IMR-90 (cell line): Measurements from ENCODE around the gene NOS1AP. TPM values are rescaled to one million over a fixed set of nuclear protein-coding genes. Genes with fewer than 3 reads are reported as not detected.

Experiments used
- ATAC-seq: fragments of 200-7000 bp; cut with Tn5 transposase; 2 replicates; pipeline ENCODE4 v1.9.1; 2020; ENCODE audit warnings: low read depth, mild to moderate bottlenecking, moderate library complexity
- BruUV-seq: library from RNA; stranded (reverse); fragments of 400-500 nt; replicated peaks from 2 replicates; lab custom pipeline; 2021; lab: Mats Ljungman, UMichigan
- CTCF ChIA-PET: fragments of 300-600 bp; formaldehyde crosslinking; extraction: SDS; loops from one replicate; lab custom pipeline; 2021; ENCODE audit warnings: antibody characterized with exemption; lab: Yijun Ruan, JAX
- POLR2A ChIA-PET: fragments of 300-600 bp; sonication (Branson Sonifier 250); formaldehyde crosslinking; loops from one replicate; lab custom pipeline; 2022; ENCODE audit warnings: antibody characterized with exemption; ENCODE audit not compliant: unreplicated experiment; lab: Charles Lee
- DNase-seq: peaks from one replicate; pipeline ENCODE4 v3.0.0; 2013
- H2AFZ ChIP-seq: replicated peaks from 2 replicates; pipeline ENCODE3; 2013; ENCODE audit warnings: low read length, mild to moderate bottlenecking; ENCODE audit not compliant: poor library complexity
- H2AK5ac ChIP-seq: 2 replicates; pipeline ENCODE4 v1.6.1; 2013; ENCODE audit warnings: low read depth, low read length, inconsistent platforms
- H2AK9ac ChIP-seq: replicated peaks from 2 replicates; pipeline ENCODE3; 2013; ENCODE audit warnings: mild to moderate bottlenecking, low read depth, low read length, moderate library complexity; ENCODE audit not compliant: poor library complexity
- H2BK120ac ChIP-seq: 2 replicates; pipeline ENCODE4 v1.6.1; 2013; ENCODE audit warnings: low read depth, low read length, inconsistent platforms
- H2BK15ac ChIP-seq: 3 replicates; pipeline ENCODE4 v1.6.1; 2013; ENCODE audit warnings: low read depth, low read length, inconsistent platforms
- H2BK20ac ChIP-seq: 2 replicates; pipeline ENCODE4 v1.6.1; 2013; ENCODE audit warnings: low read depth, mild to moderate bottlenecking, inconsistent platforms, low read length, moderate library complexity
- H2BK5ac ChIP-seq: 2 replicates; pipeline ENCODE4 v1.6.1; 2013; ENCODE audit warnings: mild to moderate bottlenecking, low read depth, low read length, inconsistent platforms; ENCODE audit not compliant: poor library complexity, severe bottlenecking
- H3K14ac ChIP-seq: replicated peaks from 2 replicates; pipeline ENCODE4 v1.6.1; 2013; ENCODE audit warnings: low read depth, low read length, inconsistent platforms
- H3K18ac ChIP-seq: 2 replicates; pipeline ENCODE4 v1.6.1; 2013; ENCODE audit warnings: low read depth, low read length, control low read depth
- H3K23ac ChIP-seq: 2 replicates; pipeline ENCODE4 v1.6.1; 2013; ENCODE audit warnings: low read depth, low read length, inconsistent platforms
- H3K27ac ChIP-seq: 2 replicates; pipeline ENCODE4 v1.5.1; 2013; ENCODE audit warnings: mild to moderate bottlenecking, control low read depth, low read length; ENCODE audit not compliant: insufficient read depth
- H3K27me3 ChIP-seq: 2 replicates; pipeline ENCODE4 v1.6.1; 2013; ENCODE audit warnings: low read length; ENCODE audit not compliant: control insufficient read depth, insufficient read depth
- H3K36me3 ChIP-seq: 2 replicates; pipeline ENCODE4 v1.6.1; 2013; ENCODE audit warnings: low read length, mixed read lengths; ENCODE audit not compliant: control insufficient read depth, insufficient read depth
- H3K4ac ChIP-seq: 2 replicates; pipeline ENCODE4 v1.6.1; 2013; ENCODE audit warnings: low read depth, low read length, inconsistent platforms
- H3K4me1 ChIP-seq: 2 replicates; pipeline ENCODE4 v1.6.1; 2013; ENCODE audit warnings: low read length, mixed read lengths; ENCODE audit not compliant: control insufficient read depth, insufficient read depth
- H3K4me2 ChIP-seq: 2 replicates; pipeline ENCODE4 v1.6.1; 2013; ENCODE audit warnings: low read depth, mild to moderate bottlenecking, control low read depth, low read length, moderate library complexity
- H3K4me3 ChIP-seq: 2 replicates; pipeline ENCODE4 v1.5.1; 2013; ENCODE audit warnings: low read depth, mild to moderate bottlenecking, control low read depth, low read length, moderate library complexity; ENCODE audit not compliant: insufficient read depth
- H3K56ac ChIP-seq: 2 replicates; pipeline ENCODE4 v1.6.1; 2013; ENCODE audit warnings: low read length, inconsistent platforms; ENCODE audit not compliant: insufficient read depth; ENCODE audit errors: extremely low read depth
- H3K79me1 ChIP-seq, 2 experiments: 2 replicates each; pipeline ENCODE4 v1.6.1; 2013; ENCODE audit warnings: low read length in 2 of 2, inconsistent platforms in 1 of 2, low read depth in 1 of 2
- H3K9ac ChIP-seq: 2 replicates; pipeline ENCODE4 v1.6.1; 2013; ENCODE audit warnings: low read depth, low read length, control low read depth
- H3K9me1 ChIP-seq: 2 replicates; pipeline ENCODE4 v1.6.1; 2013; ENCODE audit warnings: low read length, inconsistent platforms; ENCODE audit not compliant: insufficient read depth
- H3K9me3 ChIP-seq: 2 replicates; pipeline ENCODE4 v1.6.1; 2013; ENCODE audit warnings: low read length; ENCODE audit not compliant: control insufficient read depth, insufficient read depth
- H4K20me1 ChIP-seq: 2 replicates; pipeline ENCODE4 v1.6.1; 2013; ENCODE audit warnings: low read length, inconsistent platforms; ENCODE audit not compliant: insufficient read depth
- H4K5ac ChIP-seq: 2 replicates; pipeline ENCODE4 v1.6.1; 2013; ENCODE audit warnings: mild to moderate bottlenecking, low read depth, low read length, control low read depth
- H4K8ac ChIP-seq, 2 experiments: 2 replicates each; pipeline ENCODE4 v1.6.1; 2013; ENCODE audit warnings: low read depth in 2 of 2, low read length in 2 of 2, control low read depth in 1 of 2, inconsistent platforms in 1 of 2
- H4K91ac ChIP-seq: 2 replicates; pipeline ENCODE4 v1.6.1; 2013; ENCODE audit warnings: low read depth, low read length, inconsistent platforms; ENCODE audit not compliant: insufficient read depth
- CEBPB ChIP-seq: IDR thresholded peaks from 2 replicates; pipeline ENCODE4 v1.6.1; 2012; ENCODE audit warnings: low read depth, low read length, improper control_type of control experiment
- CHD1 ChIP-seq: IDR thresholded peaks from 2 replicates; pipeline ENCODE4 v1.6.1; 2012; ENCODE audit warnings: low read depth, low read length, improper control_type of control experiment
- RAD21 ChIP-seq: IDR thresholded peaks from 2 replicates; pipeline ENCODE4 v1.6.1; 2012; ENCODE audit warnings: low read length, improper control_type of control experiment
- SMC3 ChIP-seq: fragments of 150-350 bp; IDR thresholded peaks from 2 replicates; pipeline ENCODE4 v1.6.1; 2016; ENCODE audit warnings: low read depth, mild to moderate bottlenecking, antibody characterized with exemption, low read length, moderate library complexity
- dilution Hi-C: fragments of 300-500 bp; cut with HindIII; formaldehyde crosslinking; loops from one replicate; pipeline ENCODE4 v1.14.3; 2018; ENCODE audit warnings: low sequenced_read_pairs; ENCODE audit not compliant: unreplicated experiment
- in situ Hi-C: fragments of 300-500 bp; cut with MboI; formaldehyde crosslinking; loops from 3 replicates; pipeline ENCODE4 v1.14.3; 2019; ENCODE audit warnings: low sequenced_read_pairs, inconsistent platforms, mixed read lengths
- intact Hi-C: fragments of 100-400 bp; cut with micrococcal nuclease; formaldehyde crosslinking; loops from 2 replicates; pipeline ENCODE4 v1.10.0; 2022
- polyA plus RNA-seq, 3 experiments: library from polyadenylated mRNA; depleted of rRNA; stranded (reverse); fragments of >200 nt; gene quantifications; 2 replicates each; pipeline ENCODE4 v1.2.3, GENCODE V29; 2012; ENCODE audit warnings: low replicate concordance in 1 of 3
- total RNA-seq: library from RNA; depleted of rRNA; stranded (reverse); fragments of >200 nt; gene quantifications from 2 replicates; pipeline ENCODE4 v1.2.3, GENCODE V29; 2012
- TF ChIP-seq, protein P1 (sequence below): fragments of 150-350 bp; IDR thresholded peaks from 2 replicates; pipeline ENCODE4 v1.6.1; 2017; ENCODE audit warnings: mild to moderate bottlenecking, antibody characterized with exemption, low read length, low read depth
- TF ChIP-seq, protein P2 (sequence below): conservative IDR thresholded peaks from 2 replicates; pipeline ENCODE4 v1.5.1; 2012; ENCODE audit warnings: mild to moderate bottlenecking, low read depth, low read length, improper control_type of control experiment

The NOS1AP gene
- total and polyA plus RNA-seq, 2 of the 4 experiments (the other 2 are of a cell fraction) = 0.18 to 0.19 TPM

DNA sequence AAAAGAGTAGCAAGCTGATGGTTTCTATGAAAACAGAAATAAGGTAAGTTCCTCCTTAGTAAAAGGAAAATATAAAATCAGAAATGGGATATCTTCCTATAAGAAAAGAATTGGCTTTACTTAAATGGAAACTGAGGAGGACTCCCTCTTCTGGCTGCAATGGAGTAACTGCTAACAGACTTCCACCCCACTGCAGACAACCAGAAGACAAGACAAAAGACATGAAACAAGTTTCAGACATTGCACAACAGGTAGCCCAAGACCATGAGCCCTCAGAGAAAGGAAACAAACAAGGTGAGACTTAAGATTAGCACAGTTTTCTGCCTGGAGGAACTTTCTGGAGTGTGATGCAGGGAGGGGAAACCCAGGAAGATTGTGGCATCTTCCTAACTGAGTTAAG, 28.8 kb upstream of the NOS1AP start:
- dilution Hi-C loops = no loop called here
- Histone ChIP-seq H2AK5ac (no peak overlapping the region), H3K79me1 (no peaks in the 10 kb centered on the region), H3K4me1 (no peaks in the 10 kb centered on the region), H3K36me3 (no peaks in the 10 kb centered on the region), H2AK9ac (no peak overlapping the region), H3K14ac (no peak overlapping the region), H3K18ac (no peak overlapping the region), H3K56ac (no peak overlapping the region), H3K9me3 (no peaks in the 10 kb centered on the region), H4K5ac (no peak overlapping the region), H2AFZ (no peak overlapping the region), H2BK120ac (no peak overlapping the region), H3K23ac (no peak overlapping the region), H3K4me2 (no peak overlapping the region), H4K91ac (no peak overlapping the region), H2BK5ac (no peak overlapping the region), H4K8ac (no peak overlapping the region), H3K9me1 (no peaks in the 10 kb centered on the region), H3K9ac (no peak overlapping the region), H3K27me3 (peaks cover 10% of the 10 kb centered on the region), H3K4ac (no peak overlapping the region), H3K4me3 (no peak overlapping the region), H2BK20ac (no peak overlapping the region), H2BK15ac (no peak overlapping the region), H3K27ac (no peak overlapping the region), H4K20me1 (no peaks in the 10 kb centered on the region)
- POLR2A ChIA-PET = no interaction called here
- ATAC-seq (peak; percentile 62), DNase-seq (peak; percentile 50)
- no TSS peak for BruUV-seq
- intact Hi-C loops = no loop called here
- TF ChIP-seq CHD1 (no peak), SMC3 (peak; percentile 41), RAD21 (peak; percentile 36), CEBPB (peak; percentile 36; the same call in 1 of the 2 replicates)
- TF ChIP-seq, protein P1, sequence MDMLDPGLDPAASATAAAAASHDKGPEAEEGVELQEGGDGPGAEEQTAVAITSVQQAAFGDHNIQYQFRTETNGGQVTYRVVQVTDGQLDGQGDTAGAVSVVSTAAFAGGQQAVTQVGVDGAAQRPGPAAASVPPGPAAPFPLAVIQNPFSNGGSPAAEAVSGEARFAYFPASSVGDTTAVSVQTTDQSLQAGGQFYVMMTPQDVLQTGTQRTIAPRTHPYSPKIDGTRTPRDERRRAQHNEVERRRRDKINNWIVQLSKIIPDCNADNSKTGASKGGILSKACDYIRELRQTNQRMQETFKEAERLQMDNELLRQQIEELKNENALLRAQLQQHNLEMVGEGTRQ = no peak
- TF ChIP-seq, protein P2, sequence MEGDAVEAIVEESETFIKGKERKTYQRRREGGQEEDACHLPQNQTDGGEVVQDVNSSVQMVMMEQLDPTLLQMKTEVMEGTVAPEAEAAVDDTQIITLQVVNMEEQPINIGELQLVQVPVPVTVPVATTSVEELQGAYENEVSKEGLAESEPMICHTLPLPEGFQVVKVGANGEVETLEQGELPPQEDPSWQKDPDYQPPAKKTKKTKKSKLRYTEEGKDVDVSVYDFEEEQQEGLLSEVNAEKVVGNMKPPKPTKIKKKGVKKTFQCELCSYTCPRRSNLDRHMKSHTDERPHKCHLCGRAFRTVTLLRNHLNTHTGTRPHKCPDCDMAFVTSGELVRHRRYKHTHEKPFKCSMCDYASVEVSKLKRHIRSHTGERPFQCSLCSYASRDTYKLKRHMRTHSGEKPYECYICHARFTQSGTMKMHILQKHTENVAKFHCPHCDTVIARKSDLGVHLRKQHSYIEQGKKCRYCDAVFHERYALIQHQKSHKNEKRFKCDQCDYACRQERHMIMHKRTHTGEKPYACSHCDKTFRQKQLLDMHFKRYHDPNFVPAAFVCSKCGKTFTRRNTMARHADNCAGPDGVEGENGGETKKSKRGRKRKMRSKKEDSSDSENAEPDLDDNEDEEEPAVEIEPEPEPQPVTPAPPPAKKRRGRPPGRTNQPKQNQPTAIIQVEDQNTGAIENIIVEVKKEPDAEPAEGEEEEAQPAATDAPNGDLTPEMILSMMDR = peak; percentile 52; the same call in 1 of the 2 replicates
- CTCF ChIA-PET = interaction anchor here (0.6 to 1.2 kb wide), 3 partner anchors 131 to 291 kb away, joined by 3 to 6 read pairs (median 3); partner anchors contain the start of gene DUSP12
- in situ Hi-C loops = no loop called here
